PC-9 (cell line): Measurements from ENCODE around the gene ZNF691.

Experiments
- EZH2 ChIP-seq: fragments of 200-600 bp; sonication (generic); IDR thresholded peaks from 2 replicates; pipeline ENCODE4 v1.8.0; 2017; ENCODE audit warnings: antibody characterized with exemption, low read depth
- TF ChIP-seq, protein P1 (sequence below): fragments of 200-600 bp; sonication (generic); conservative IDR thresholded peaks from 2 replicates; pipeline ENCODE4 v1.6.1; 2017; ENCODE audit warnings: mixed run types, antibody characterized with exemption, mild to moderate bottlenecking, moderate library complexity

DNA sequence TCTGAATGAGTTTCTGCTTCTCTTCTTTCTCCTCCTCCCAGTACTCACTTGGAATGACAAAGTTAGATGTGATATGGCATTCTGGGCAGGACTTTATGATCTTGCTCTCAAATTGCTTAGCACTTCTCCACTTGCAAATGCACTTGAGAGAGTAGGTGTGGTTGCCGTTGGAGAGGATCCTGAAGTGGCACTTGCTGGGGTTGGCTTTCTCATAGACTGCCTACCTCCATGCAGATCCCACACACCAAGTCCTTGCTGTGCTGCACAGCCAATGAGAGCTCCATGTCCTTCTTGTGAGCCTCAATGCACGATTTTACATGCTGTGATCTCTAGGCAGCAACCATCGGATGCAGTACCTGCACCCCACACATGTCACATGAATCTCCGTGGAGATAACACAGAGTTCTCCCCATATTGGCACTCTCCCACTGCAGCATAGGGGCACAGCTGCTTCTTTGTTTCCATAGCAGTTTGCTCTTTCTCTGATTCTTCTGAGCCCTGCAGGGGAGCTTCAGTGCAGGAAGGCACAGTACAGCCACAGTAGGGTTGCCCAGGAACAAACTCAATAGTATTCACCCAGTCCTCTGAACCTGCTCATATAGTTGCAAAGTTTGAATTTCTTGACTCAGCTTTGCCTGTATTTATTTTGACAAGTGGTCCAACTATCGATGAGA lies 45.2 kb downstream of the ZNF691 start:
- no peak for TF ChIP-seq EZH2
- TF ChIP-seq, protein P1, sequence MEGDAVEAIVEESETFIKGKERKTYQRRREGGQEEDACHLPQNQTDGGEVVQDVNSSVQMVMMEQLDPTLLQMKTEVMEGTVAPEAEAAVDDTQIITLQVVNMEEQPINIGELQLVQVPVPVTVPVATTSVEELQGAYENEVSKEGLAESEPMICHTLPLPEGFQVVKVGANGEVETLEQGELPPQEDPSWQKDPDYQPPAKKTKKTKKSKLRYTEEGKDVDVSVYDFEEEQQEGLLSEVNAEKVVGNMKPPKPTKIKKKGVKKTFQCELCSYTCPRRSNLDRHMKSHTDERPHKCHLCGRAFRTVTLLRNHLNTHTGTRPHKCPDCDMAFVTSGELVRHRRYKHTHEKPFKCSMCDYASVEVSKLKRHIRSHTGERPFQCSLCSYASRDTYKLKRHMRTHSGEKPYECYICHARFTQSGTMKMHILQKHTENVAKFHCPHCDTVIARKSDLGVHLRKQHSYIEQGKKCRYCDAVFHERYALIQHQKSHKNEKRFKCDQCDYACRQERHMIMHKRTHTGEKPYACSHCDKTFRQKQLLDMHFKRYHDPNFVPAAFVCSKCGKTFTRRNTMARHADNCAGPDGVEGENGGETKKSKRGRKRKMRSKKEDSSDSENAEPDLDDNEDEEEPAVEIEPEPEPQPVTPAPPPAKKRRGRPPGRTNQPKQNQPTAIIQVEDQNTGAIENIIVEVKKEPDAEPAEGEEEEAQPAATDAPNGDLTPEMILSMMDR = no peak
